GM20000 (cell line): ENCODE data around the gene TMCC2.

Source experiments
- DNase-seq: peaks from one replicate; pipeline ENCODE4 v3.0.0; 2012; ENCODE audit warnings: low spot score
- TF ChIP-seq, protein P1 (sequence below): IDR thresholded peaks from 2 replicates; pipeline ENCODE4 v1.5.1; 2012; ENCODE audit warnings: mild to moderate bottlenecking, control low read depth; ENCODE audit errors: extremely low read depth, missing control alignments

Gene TMCC2

DNA sequence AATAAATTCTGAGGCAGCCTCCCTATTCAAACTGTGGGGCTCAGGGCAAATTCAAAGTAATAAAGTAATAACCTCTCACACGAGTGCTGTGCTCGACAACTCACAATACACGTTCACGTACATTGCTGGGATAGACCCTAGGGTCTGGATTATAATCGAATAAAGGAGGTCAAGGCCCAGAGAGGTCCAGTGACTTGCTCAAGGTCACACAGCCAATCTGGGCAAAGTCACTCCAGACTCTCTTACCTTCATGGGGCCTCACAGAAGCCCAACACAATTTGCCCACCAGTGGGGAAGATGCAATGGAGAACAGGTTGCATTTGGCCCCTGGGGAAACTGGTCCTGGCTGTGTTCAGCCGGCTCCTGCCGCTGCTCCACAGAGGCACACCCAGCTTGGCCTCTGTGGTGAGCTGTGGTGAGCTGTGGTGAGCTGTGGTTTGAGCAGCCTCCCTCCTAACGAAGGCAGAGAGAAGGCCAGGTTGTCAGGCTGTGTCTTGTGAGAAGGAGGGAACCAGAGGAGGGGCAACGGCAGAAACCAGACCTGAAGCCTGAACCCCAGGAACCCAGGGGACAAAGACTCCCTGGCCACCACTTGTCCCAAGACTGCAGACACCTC, 58.7 kb downstream of the TMCC2 start:
- peak; percentile 65 for DNase-seq

DNA sequence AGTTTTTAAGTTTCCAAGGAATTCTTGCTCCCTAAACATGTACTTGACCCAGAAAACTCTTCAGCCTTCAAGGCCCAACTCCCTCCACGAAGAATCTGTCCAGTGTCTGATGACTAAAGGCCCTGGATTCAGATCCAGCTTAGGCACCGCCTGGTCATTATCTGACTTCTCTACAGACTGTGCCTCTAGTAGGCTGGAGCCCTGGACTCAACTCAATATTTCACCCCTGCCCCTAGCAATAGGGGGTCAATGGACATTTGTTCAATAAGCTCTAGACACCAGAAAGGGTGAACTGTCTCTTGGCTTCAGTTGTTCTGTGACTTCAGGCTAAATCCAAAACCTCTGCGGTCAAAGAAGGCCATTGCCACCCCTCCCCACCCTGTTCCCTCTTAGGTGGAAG, 59.3 kb downstream of the TMCC2 start:
- DNase-seq: no peak
- TF ChIP-seq, protein P1, sequence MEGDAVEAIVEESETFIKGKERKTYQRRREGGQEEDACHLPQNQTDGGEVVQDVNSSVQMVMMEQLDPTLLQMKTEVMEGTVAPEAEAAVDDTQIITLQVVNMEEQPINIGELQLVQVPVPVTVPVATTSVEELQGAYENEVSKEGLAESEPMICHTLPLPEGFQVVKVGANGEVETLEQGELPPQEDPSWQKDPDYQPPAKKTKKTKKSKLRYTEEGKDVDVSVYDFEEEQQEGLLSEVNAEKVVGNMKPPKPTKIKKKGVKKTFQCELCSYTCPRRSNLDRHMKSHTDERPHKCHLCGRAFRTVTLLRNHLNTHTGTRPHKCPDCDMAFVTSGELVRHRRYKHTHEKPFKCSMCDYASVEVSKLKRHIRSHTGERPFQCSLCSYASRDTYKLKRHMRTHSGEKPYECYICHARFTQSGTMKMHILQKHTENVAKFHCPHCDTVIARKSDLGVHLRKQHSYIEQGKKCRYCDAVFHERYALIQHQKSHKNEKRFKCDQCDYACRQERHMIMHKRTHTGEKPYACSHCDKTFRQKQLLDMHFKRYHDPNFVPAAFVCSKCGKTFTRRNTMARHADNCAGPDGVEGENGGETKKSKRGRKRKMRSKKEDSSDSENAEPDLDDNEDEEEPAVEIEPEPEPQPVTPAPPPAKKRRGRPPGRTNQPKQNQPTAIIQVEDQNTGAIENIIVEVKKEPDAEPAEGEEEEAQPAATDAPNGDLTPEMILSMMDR: no peak

More for the DNA sequence above, 58.7 kb downstream of the TMCC2 start:
- TF ChIP-seq, protein P1: no peak

DNA sequence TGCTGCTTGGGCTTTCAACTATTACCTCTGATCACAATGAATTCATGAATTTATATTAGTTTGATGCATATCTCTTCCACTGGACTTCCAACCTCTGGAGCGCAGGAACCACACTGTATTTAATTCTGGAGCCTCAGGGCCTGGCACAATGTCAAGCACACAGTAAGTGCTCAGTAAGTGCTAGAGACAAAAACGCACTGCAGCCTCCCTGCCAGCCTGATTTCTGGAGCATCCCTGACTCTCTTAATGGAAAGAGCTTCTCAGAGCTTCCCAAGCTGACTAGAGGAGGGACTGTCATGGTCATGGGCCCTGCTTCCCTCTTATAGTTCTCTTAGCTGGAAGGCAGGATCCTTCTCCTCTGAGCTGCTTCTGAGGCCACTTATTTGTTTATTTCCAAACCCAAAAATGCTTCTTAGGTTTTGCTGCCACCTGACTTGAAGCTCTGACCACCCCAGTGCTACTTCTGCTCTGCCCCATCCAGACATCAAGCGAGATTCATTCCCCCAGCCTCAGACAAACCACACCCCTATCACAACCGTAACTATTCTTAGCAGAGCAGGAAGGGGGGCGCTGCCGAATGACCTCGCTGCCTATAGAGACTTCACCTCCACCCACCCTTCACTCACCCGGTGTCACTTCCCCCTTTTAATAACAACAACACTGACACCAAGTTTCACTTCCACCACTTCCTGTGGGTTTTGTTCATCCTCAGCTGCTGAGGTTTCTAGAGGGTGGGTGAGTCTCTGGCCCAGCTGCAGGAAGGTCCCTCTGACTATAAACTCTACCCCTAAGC, 60.2 kb downstream of the TMCC2 start:
- TF ChIP-seq, protein P1: no peak
- DNase-seq: peak; percentile 88

DNA sequence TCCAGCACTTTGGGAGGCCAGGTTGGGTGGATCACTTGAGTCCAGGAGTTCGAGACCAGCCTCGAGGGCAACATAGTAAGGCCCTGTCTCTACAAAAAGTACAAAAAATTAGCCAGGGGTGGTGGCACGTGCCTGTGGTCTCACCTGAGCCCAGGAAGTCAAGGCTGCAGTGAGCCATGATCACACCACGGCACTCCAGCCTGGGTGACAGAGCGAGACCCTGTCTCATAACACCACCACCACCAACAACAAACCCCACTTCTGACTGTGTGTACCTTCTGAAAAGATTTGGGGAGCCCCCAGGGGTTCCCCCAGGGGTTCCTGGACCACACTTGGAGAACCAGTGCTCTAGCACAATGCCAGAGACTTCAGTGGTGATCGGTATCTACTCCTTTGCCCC, 63.9 kb downstream of the TMCC2 start:
- TF ChIP-seq, protein P1: no peak

DNA sequence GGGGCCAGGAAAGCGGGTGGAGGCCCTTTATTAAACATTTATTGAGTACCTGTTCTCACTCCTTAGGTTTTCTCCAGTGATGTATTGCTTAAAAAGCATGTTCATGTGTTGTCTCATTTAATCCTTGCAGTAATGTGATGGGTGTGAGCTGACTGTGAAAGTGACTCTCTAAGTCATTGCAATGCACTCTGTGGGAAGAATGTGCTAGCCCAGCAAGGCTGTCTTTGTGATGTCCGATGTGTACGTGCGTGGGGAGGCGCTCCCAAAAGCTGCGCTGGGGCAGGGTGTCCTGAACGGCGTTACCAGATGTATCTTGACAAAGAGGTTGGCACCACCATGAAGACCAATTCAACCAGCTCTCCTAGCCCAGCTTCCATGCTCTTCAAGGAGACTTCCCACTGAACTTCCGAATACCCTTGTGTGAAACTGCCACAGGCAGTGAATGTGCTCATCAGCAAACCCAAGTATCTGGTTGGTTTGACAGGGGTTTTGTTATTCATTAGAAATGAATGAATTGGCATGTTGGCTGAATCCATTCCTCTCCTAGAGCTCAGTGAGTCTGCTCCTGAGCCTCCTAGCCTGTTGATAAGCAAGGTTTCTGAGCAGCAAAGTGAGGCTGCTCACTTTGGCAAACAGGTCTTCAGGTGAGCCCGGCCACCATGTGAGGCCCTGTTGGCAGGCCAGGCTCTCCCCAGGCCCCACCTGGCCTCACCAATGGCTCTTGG, 65.8 kb downstream of the TMCC2 start:
- no peak for DNase-seq
- TF ChIP-seq, protein P1: no peak

More for the DNA sequence above, 63.9 kb downstream of the TMCC2 start:
- no peak for DNase-seq

DNA sequence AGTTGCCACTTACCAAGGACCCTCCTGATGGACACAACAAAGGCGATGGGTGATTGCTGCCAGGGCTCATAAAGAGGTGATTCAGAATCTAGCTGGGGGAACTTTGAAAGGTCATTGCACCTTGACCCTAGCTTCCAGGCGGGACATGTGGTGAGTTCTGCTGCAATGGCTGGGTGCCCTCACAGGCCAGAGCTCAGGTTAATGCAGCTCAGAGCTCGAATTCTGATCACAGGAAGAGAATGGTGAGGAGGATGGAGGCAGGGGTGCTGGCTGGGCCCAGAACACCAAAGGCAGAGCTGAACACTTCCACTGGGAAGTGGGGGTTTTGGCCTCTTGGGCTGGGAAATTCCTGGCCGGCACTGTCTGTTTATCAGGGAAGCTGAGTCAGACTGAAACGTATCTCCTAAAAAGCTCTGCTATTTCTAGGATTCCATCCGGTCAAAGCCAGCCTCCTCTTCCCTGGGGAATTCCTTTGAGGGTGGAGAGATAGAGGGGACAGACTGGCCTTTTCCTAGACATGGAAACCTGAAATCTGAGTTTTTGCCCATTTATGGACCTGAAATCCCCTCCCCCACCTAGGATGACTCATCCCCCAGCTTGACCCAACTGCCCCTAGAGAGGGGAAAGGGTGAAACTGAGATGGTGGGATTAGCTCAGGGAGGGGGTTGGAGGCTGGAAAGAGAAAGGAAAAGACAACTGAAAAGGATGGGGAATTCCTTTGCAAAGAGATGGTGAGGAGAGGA, 66.6 kb downstream of the TMCC2 start:
- TF ChIP-seq, protein P1: no peak
- DNase-seq: no peak
